PFSK-1 (cell line): Measurements from ENCODE around the gene SEC23IP.

ENCODE experiments used
- POLR2AphosphoS5 ChIP-seq: IDR thresholded peaks from 2 replicates; pipeline ENCODE4 v1.6.1; 2012; ENCODE audit warnings: low read depth, mild to moderate bottlenecking, control low read depth, low read length, moderate library complexity
- TAF1 ChIP-seq: IDR thresholded peaks from 2 replicates; pipeline ENCODE4 v1.6.1; 2012; ENCODE audit warnings: low read length, control low read depth, borderline replicate concordance; ENCODE audit not compliant: insufficient read depth
- TF ChIP-seq, protein P1 (sequence below), 2 experiments: IDR thresholded peaks; 2 replicates each; pipeline versions ENCODE4 v1.6.1 to v1.8.0; 2011 to 2012; ENCODE audit warnings: low read depth in 2 of 2, low read length in 2 of 2, control low read depth in 1 of 2, inconsistent platforms in 1 of 2, mild to moderate bottlenecking in 1 of 2, moderate library complexity in 1 of 2; ENCODE audit not compliant: insufficient read depth in 1 of 2

DNA sequence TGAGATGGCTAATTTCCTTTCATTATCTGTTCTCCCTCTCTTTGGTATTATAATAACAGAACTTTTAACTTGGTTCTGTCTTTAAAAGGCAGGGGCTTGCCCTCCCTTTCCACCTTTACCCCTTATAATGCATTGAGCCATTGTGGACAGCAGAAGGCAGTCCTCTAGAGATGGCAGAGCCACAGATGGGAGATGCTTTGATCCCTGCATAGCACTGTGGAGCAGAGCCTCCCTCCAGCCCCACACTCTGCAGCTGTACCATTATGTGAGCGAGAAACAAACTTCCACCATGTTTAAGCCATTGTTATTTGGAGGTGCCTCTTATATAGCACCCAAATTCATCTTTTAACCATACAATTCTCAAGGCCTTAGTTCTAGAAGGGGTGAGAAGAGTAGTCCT, 78.4 kb downstream of the SEC23IP start:
- TF ChIP-seq TAF1 (no peak), POLR2AphosphoS5 (no peak)
- TF ChIP-seq, protein P1, sequence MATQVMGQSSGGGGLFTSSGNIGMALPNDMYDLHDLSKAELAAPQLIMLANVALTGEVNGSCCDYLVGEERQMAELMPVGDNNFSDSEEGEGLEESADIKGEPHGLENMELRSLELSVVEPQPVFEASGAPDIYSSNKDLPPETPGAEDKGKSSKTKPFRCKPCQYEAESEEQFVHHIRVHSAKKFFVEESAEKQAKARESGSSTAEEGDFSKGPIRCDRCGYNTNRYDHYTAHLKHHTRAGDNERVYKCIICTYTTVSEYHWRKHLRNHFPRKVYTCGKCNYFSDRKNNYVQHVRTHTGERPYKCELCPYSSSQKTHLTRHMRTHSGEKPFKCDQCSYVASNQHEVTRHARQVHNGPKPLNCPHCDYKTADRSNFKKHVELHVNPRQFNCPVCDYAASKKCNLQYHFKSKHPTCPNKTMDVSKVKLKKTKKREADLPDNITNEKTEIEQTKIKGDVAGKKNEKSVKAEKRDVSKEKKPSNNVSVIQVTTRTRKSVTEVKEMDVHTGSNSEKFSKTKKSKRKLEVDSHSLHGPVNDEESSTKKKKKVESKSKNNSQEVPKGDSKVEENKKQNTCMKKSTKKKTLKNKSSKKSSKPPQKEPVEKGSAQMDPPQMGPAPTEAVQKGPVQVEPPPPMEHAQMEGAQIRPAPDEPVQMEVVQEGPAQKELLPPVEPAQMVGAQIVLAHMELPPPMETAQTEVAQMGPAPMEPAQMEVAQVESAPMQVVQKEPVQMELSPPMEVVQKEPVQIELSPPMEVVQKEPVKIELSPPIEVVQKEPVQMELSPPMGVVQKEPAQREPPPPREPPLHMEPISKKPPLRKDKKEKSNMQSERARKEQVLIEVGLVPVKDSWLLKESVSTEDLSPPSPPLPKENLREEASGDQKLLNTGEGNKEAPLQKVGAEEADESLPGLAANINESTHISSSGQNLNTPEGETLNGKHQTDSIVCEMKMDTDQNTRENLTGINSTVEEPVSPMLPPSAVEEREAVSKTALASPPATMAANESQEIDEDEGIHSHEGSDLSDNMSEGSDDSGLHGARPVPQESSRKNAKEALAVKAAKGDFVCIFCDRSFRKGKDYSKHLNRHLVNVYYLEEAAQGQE (IDR thresholded peaks at IDR 0.05; ENCODE audit: insufficient read depth in 1 of 2, low read depth in 2 of 2, low read length in 2 of 2) = no peak
